ENCODE data around the gene RBMS3. TPM values are rescaled to one million over a fixed set of nuclear protein-coding genes. Genes with fewer than 3 reads are reported as not detected.
A peak's percentile ranks its signal among the peaks of the same experiment; 100 is the strongest.
"Not testable (repeated sequence)": the region's sequence is repeated elsewhere in the genome, so short reads cannot be mapped to it uniquely, and the experiment has no call there.

The RBMS3 gene
- total RNA-seq, 1 donor from 2014 or later: 47.6 TPM

DNA sequence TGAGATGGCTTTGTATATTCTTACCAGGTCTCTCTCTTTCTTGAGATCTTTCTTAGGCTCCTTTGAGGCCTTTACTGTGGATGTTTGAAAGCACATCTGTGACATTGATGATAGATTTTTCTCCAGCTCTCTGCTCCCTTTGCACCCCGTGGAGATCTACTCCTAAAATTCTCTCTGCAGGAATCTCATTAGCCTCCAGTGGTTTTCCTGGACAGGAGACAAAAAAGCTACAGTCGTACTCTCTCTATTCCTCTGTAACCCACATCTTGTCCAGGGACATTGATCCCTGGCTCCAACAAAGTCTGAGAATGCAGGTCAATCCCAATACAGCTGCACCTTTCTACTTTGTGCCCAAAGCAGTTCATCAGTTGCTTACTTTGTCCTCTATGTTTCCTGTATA lies 68.2 kb downstream of the RBMS3 start:
- Mint-ChIP-seq H3K36me3 (ENCODE audit: low read depth) (peaks cover 2% of the 10 kb centered on the region), H3K9me3 (ENCODE audit: low read depth) (no peaks in the 10 kb centered on the region), H3K27me3 (ENCODE audit: low read depth) (no peaks in the 10 kb centered on the region), H3K4me1 (ENCODE audit: low read depth) (peaks cover 56% of the 10 kb centered on the region), H3K27ac (ENCODE audit: unreplicated experiment) (peak overlapping the region; percentile 96), H3K4me3 (ENCODE audit: unreplicated experiment) (no peak overlapping the region)
- TF ChIP-seq, protein P1, sequence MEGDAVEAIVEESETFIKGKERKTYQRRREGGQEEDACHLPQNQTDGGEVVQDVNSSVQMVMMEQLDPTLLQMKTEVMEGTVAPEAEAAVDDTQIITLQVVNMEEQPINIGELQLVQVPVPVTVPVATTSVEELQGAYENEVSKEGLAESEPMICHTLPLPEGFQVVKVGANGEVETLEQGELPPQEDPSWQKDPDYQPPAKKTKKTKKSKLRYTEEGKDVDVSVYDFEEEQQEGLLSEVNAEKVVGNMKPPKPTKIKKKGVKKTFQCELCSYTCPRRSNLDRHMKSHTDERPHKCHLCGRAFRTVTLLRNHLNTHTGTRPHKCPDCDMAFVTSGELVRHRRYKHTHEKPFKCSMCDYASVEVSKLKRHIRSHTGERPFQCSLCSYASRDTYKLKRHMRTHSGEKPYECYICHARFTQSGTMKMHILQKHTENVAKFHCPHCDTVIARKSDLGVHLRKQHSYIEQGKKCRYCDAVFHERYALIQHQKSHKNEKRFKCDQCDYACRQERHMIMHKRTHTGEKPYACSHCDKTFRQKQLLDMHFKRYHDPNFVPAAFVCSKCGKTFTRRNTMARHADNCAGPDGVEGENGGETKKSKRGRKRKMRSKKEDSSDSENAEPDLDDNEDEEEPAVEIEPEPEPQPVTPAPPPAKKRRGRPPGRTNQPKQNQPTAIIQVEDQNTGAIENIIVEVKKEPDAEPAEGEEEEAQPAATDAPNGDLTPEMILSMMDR (IDR thresholded peaks at IDR 0.05): no peak
- DNase-seq (ENCODE audit: low spot score): no peak

- no peak for DNase-seq (ENCODE audit: low spot score)
- Mint-ChIP-seq H3K4me3 (ENCODE audit: unreplicated experiment) (no peak overlapping the region), H3K27me3 (ENCODE audit: low read depth) (no peaks in the 10 kb centered on the region)
Measured at GRCh38 chr3:29353807-29354206, 72.9 kb downstream of the RBMS3 start.

DNA sequence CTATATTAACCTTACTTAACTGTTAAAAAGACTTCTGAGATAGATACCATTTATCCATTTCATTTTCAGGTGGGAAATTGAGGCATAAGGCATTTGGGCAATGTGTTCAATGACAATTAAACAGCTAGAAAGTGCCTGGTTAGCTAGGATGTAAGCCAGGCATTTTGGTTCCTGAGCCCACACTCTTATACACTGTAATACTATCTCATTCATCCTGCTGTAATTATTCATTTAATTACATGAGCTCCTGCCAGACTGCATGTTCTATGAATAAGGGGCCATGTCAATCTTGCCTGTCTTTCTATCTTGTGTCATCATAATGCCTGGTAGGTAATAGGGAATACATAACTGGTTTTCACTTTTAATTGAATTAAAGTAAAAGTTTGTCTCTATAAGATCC lies 74.0 kb downstream of the RBMS3 start:
- H3K36me3 Mint-ChIP-seq (ENCODE audit: low read depth): peaks cover 1% of the 10 kb centered on the region

More at GRCh38 chr3:29353807-29354206, 72.9 kb downstream of the RBMS3 start:
- peaks cover 1% of the 10 kb centered on the region for H3K36me3 Mint-ChIP-seq (ENCODE audit: low read depth)
- H3K9me3 Mint-ChIP-seq (ENCODE audit: low read depth): peaks cover 2% of the 10 kb centered on the region
- no peak overlapping the region for H3K27ac Mint-ChIP-seq (ENCODE audit: unreplicated experiment)
- H3K4me1 Mint-ChIP-seq (ENCODE audit: low read depth): peaks cover 41% of the 10 kb centered on the region
- TF ChIP-seq, protein P1 (IDR thresholded peaks at IDR 0.05): no peak

DNA sequence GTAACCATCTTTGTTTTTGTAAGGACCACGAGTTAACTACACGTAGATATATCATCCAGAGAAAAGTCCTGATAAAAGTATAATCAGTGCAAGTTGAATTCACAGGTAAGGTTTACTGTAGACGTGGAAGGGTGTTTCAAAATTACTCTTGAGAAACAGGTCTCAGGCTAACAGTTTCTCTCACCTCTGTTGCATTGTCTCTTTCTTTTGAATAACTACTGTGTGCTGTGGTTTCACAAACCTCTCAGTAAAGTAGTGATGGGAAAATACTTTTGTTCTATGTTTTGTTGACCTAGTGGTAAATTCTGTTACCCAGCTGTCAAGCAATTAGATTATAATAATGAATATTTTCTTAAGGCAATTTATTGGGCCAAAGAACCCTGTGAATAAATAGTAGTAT lies 75.2 kb downstream of the RBMS3 start:
- H3K27ac Mint-ChIP-seq (ENCODE audit: unreplicated experiment): no peak overlapping the region
- peaks cover 1% of the 10 kb centered on the region for H3K36me3 Mint-ChIP-seq (ENCODE audit: low read depth)
- H3K27me3 Mint-ChIP-seq (ENCODE audit: low read depth): no peaks in the 10 kb centered on the region
- peaks cover 11% of the 10 kb centered on the region for H3K9me3 Mint-ChIP-seq (ENCODE audit: low read depth)
- TF ChIP-seq, protein P1 (IDR thresholded peaks at IDR 0.05): no peak
- no peak for DNase-seq (ENCODE audit: low spot score)
- no peak overlapping the region for H3K4me3 Mint-ChIP-seq (ENCODE audit: unreplicated experiment)
- H3K4me1 Mint-ChIP-seq (ENCODE audit: low read depth): peaks cover 42% of the 10 kb centered on the region

More for the DNA sequence above, 74.0 kb downstream of the RBMS3 start:
- DNase-seq (ENCODE audit: low spot score): no peak
- Mint-ChIP-seq H3K27ac (ENCODE audit: unreplicated experiment) (no peak overlapping the region), H3K4me1 (ENCODE audit: low read depth) (peaks cover 33% of the 10 kb centered on the region), H3K9me3 (ENCODE audit: low read depth) (peaks cover 3% of the 10 kb centered on the region), H3K4me3 (ENCODE audit: unreplicated experiment) (no peak overlapping the region), H3K27me3 (ENCODE audit: low read depth) (no peaks in the 10 kb centered on the region)
- TF ChIP-seq, protein P1 (IDR thresholded peaks at IDR 0.05): no peak

GRCh38 chr3:29360289-29360688 lies 79.4 kb downstream of the RBMS3 start:
- H3K27me3 Mint-ChIP-seq (ENCODE audit: low read depth); H3K36me3 Mint-ChIP-seq (ENCODE audit: low read depth); H3K4me3 Mint-ChIP-seq (ENCODE audit: unreplicated experiment); DNase-seq (ENCODE audit: low spot score): not testable (repeated sequence)
- peak overlapping the region; percentile 35 for H3K27ac Mint-ChIP-seq (ENCODE audit: unreplicated experiment)
- H3K9me3 Mint-ChIP-seq (ENCODE audit: low read depth): peaks cover 13% of the 10 kb centered on the region
- peaks cover 27% of the 10 kb centered on the region for H3K4me1 Mint-ChIP-seq (ENCODE audit: low read depth)

DNA sequence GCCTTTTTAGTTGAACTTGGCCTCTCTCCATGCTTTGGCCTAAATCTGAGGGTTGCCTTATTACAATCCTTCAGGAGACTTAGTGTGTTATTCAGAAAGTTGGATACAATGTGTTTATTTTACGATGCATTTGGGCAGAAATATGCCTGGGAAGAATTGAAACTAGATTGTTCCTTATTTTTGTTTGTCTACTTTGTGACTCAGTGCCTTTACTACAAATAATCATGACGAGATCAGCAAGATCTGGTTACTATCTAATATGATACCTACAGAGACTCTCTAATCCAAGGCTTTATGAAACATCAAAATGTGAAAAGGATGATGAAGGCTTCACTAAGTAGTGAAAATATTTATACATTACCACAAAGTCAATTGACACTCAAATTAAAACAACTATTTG lies 82.2 kb downstream of the RBMS3 start:
- Mint-ChIP-seq H3K36me3 (ENCODE audit: low read depth) (peaks cover 2% of the 10 kb centered on the region), H3K4me3 (ENCODE audit: unreplicated experiment) (no peak overlapping the region), H3K9me3 (ENCODE audit: low read depth) (peaks cover 13% of the 10 kb centered on the region), H3K27ac (ENCODE audit: unreplicated experiment) (no peak overlapping the region), H3K4me1 (ENCODE audit: low read depth) (peaks cover 34% of the 10 kb centered on the region), H3K27me3 (ENCODE audit: low read depth) (no peaks in the 10 kb centered on the region)
- TF ChIP-seq, protein P1 (IDR thresholded peaks at IDR 0.05): no peak
- DNase-seq (ENCODE audit: low spot score): no peak
